ENCODE data around the gene SLX4. TPM values are rescaled to one million over a fixed set of nuclear protein-coding genes. Genes with fewer than 3 reads are reported as not detected.

The SLX4 gene
- total and polyA plus RNA-seq, 2 donors (not counting 3 experiments of a cell fraction or from before 2014, with no cell fraction given), result 2.9 to 8.9 TPM

DNA sequence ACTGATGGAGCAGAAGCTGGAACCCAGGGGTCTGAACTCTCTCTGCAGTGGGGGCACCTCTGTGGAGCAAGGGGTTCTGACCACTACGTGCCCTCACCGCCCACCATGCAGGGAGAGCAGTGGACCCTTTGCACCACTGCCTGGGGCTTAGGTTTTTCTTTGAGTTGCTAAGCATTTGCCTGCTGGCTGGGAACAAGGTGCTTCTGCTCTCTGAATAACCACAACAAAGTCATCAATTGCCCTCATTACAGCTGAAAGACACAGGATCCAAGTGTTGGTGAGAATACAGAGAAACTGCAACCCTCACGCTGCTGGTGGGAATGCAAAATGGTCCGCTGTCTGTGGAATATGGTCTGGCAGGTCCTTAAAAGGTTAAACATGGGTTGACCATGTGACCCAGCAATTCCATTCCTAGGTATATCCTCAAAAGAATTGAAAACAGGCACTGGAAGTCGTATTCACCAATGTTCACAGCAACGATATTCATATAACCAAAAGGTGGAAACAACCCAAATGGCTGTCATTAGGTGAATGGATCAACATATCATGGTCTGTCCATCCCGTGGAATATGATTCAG lies 57.0 kb downstream of the SLX4 start:
- dilution Hi-C loops (cut with MboI; ENCODE audit: extremely low pct_ligation_motif_present, low sequenced_read_pairs), result no loop called here
- FAIRE-seq (no peak), DNase-seq (ENCODE audit: low read depth, low spot score) (no peak)
- H3K9ac ChIP-seq (replicated peaks; ENCODE audit: extremely low read depth, insufficient read depth, low read length), result no peak overlapping the region
- H3K4me3 ChIP-seq (replicated peaks in 1 of 3; ENCODE audit: insufficient read depth in 1 of 3, low read depth in 1 of 3, low read length in 3 of 3), result no peak overlapping the region
- H3K4me1 ChIP-seq (ENCODE audit: control insufficient read depth, extremely low read depth, insufficient read depth, low read length), result no peaks in the 10 kb centered on the region
- H3K4me2 ChIP-seq (ENCODE audit: insufficient read depth, low read length), result no peak overlapping the region
- H4K20me1 ChIP-seq (replicated peaks; ENCODE audit: control insufficient read depth, extremely low read depth, insufficient read depth, low read length), result no peaks in the 10 kb centered on the region
- no peak overlapping the region for H3K27ac ChIP-seq (ENCODE audit: insufficient read depth, low read depth, low read length)
- H2AFZ ChIP-seq (ENCODE audit: low read depth, low read length), result no peak overlapping the region
- H3K9me3 ChIP-seq (replicated peaks; ENCODE audit: control insufficient read depth, insufficient read depth, low read length), result no peaks in the 10 kb centered on the region
- POLR2A ChIA-PET, result no interaction called here
- TF ChIP-seq GATA2 (IDR thresholded peaks at IDR 0.05; ENCODE audit: insufficient read depth, insufficient read length, low read depth, low read length) (no peak), POLR2AphosphoS5 (IDR thresholded peaks at IDR 0.05; ENCODE audit: insufficient read depth, low read depth, low read length) (no peak), MYC (IDR thresholded peaks at IDR 0.05; ENCODE audit: low read depth, low read length) (no peak)
- BruUV-seq (replicated peaks), result no TSS peak
- CTCF ChIA-PET, result interaction anchor here (0.7 kb wide), 1 partner anchor 34 kb away, joined by 3 read pairs; no protein-coding TSS in a partner anchor
- no peaks in the 10 kb centered on the region for H3K79me2 ChIP-seq (ENCODE audit: control insufficient read depth, insufficient read depth, low read length)
- H3K36me3 ChIP-seq (ENCODE audit: control insufficient read depth in 2 of 2, extremely low read depth in 1 of 2, insufficient read depth in 2 of 2, low read length in 2 of 2), result no peaks in the 10 kb centered on the region
- no peaks in the 10 kb centered on the region for H3K9me1 ChIP-seq (replicated peaks; ENCODE audit: control insufficient read depth, extremely low read depth, insufficient read depth, low read length)
- intact Hi-C loops (cut with micrococcal nuclease), result no loop called here
- H3K27me3 ChIP-seq (ENCODE audit: control insufficient read depth in 2 of 2, insufficient read depth in 2 of 2, low read length in 2 of 2), result no peaks in the 10 kb centered on the region

DNA sequence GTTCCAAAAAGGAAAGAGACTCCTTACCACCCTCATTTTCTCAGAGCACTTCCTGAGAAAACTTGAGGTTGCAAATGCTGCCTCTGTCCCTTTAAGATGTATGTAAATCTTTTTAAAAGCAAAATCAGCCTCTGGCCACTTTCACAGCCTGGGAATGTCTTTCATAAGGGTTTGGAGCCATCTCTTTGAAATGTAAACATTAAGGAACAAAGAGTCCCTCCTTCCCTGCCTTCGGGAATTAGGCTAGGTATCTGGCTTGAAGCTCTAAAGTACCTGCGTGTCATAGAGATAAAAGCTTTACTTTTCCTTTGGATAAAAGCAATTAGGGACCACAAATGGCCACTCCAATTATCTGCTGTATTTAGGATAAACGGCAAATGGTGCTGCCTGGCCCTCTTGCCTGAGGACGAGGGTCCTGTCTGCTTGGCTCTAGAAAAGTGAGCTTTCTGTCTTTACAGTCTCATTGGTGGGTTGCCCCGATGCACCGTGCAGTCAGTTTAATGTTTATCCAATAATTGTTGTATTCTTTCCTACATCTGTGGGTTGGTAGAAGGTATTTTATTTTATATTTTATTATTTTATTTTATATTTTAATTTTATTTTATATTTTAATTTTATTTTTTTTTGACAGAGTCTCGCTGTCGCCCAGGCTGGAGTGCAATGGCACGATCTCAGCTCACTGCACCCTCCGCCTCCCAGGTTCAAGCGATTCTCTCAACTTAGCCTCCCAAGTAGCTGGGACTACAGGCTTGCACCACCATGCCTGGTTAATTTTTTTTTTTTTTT lies 58.1 kb downstream of the SLX4 start:
- Histone ChIP-seq H2AFZ (ENCODE audit: low read depth, low read length) (no peak overlapping the region), H3K9ac (replicated peaks; ENCODE audit: extremely low read depth, insufficient read depth, low read length) (no peak overlapping the region), H3K4me2 (ENCODE audit: insufficient read depth, low read length) (no peak overlapping the region), H3K36me3 (ENCODE audit: control insufficient read depth in 2 of 2, extremely low read depth in 1 of 2, insufficient read depth in 2 of 2, low read length in 2 of 2) (no peaks in the 10 kb centered on the region), H4K20me1 (replicated peaks; ENCODE audit: control insufficient read depth, extremely low read depth, insufficient read depth, low read length) (no peaks in the 10 kb centered on the region), H3K4me3 (replicated peaks in 1 of 3; ENCODE audit: insufficient read depth in 1 of 3, low read depth in 1 of 3, low read length in 3 of 3) (no peak overlapping the region), H3K79me2 (ENCODE audit: control insufficient read depth, insufficient read depth, low read length) (no peaks in the 10 kb centered on the region), H3K27ac (ENCODE audit: insufficient read depth, low read depth, low read length) (no peak overlapping the region), H3K9me1 (replicated peaks; ENCODE audit: control insufficient read depth, extremely low read depth, insufficient read depth, low read length) (no peaks in the 10 kb centered on the region), H3K4me1 (ENCODE audit: control insufficient read depth, extremely low read depth, insufficient read depth, low read length) (no peaks in the 10 kb centered on the region), H3K27me3 (ENCODE audit: control insufficient read depth in 2 of 2, insufficient read depth in 2 of 2, low read length in 2 of 2) (no peaks in the 10 kb centered on the region), H3K9me3 (replicated peaks; ENCODE audit: control insufficient read depth, insufficient read depth, low read length) (no peaks in the 10 kb centered on the region)
- TF ChIP-seq POLR2AphosphoS5 (IDR thresholded peaks at IDR 0.05; ENCODE audit: insufficient read depth, low read depth, low read length) (no peak), POLR2A (IDR thresholded peaks at IDR 0.05; ENCODE audit: low read depth, low read length) (no peak), EZH2 (IDR thresholded peaks at IDR 0.05; ENCODE audit: borderline replicate concordance, low read depth, low read length, severe bottlenecking) (no peak), MYC (IDR thresholded peaks at IDR 0.05; ENCODE audit: low read depth, low read length) (no peak), GATA2 (IDR thresholded peaks at IDR 0.05; ENCODE audit: insufficient read depth, insufficient read length, low read depth, low read length) (no peak), FOS (IDR thresholded peaks at IDR 0.05; ENCODE audit: borderline replicate concordance, insufficient read depth, low read length) (no peak), JUN (IDR thresholded peaks at IDR 0.05; ENCODE audit: borderline replicate concordance, insufficient read depth, insufficient read length, low read depth) (no peak)
- TF ChIP-seq, protein P1, sequence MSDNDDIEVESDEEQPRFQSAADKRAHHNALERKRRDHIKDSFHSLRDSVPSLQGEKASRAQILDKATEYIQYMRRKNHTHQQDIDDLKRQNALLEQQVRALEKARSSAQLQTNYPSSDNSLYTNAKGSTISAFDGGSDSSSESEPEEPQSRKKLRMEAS (IDR thresholded peaks at IDR 0.05; ENCODE audit: insufficient read depth, insufficient read length), result no peak
- TF ChIP-seq, protein P2, sequence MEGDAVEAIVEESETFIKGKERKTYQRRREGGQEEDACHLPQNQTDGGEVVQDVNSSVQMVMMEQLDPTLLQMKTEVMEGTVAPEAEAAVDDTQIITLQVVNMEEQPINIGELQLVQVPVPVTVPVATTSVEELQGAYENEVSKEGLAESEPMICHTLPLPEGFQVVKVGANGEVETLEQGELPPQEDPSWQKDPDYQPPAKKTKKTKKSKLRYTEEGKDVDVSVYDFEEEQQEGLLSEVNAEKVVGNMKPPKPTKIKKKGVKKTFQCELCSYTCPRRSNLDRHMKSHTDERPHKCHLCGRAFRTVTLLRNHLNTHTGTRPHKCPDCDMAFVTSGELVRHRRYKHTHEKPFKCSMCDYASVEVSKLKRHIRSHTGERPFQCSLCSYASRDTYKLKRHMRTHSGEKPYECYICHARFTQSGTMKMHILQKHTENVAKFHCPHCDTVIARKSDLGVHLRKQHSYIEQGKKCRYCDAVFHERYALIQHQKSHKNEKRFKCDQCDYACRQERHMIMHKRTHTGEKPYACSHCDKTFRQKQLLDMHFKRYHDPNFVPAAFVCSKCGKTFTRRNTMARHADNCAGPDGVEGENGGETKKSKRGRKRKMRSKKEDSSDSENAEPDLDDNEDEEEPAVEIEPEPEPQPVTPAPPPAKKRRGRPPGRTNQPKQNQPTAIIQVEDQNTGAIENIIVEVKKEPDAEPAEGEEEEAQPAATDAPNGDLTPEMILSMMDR (IDR thresholded peaks at IDR 0.05; ENCODE audit: extremely low read depth in 1 of 2, insufficient read depth in 1 of 2, low read depth in 1 of 2, low read length in 2 of 2), result no peak
- DNase-seq (ENCODE audit: low read depth, low spot score) (no peak), FAIRE-seq (no peak)
- dilution Hi-C loops (cut with MboI; ENCODE audit: extremely low pct_ligation_motif_present, low sequenced_read_pairs) (no loop called here), intact Hi-C loops (cut with micrococcal nuclease) (no loop called here)
- ChIA-PET CTCF (interaction anchor here (1.0 kb wide), 1 partner anchor 30 kb away, joined by 4 read pairs; no protein-coding TSS in a partner anchor), POLR2A (no interaction called here)
- BruUV-seq (replicated peaks), result no TSS peak
